ENCODE results near the gene KLF2.
"Not testable (repeated sequence)": the region's sequence is repeated elsewhere in the genome, so short reads cannot be mapped to it uniquely, and the experiment has no call there.

Gene KLF2

GRCh38 chr19:16336571-16336970 lies 11.9 kb downstream of the KLF2 start:
- no peak for DNase-seq (ENCODE audit: low read depth in 2 of 2, low spot score in 1 of 2)

GRCh38 chr19:16337809-16338469 lies 13.3 kb downstream of the KLF2 start:
- DNase-seq (ENCODE audit: low read depth in 2 of 2, low spot score in 1 of 2), result no peak

DNA sequence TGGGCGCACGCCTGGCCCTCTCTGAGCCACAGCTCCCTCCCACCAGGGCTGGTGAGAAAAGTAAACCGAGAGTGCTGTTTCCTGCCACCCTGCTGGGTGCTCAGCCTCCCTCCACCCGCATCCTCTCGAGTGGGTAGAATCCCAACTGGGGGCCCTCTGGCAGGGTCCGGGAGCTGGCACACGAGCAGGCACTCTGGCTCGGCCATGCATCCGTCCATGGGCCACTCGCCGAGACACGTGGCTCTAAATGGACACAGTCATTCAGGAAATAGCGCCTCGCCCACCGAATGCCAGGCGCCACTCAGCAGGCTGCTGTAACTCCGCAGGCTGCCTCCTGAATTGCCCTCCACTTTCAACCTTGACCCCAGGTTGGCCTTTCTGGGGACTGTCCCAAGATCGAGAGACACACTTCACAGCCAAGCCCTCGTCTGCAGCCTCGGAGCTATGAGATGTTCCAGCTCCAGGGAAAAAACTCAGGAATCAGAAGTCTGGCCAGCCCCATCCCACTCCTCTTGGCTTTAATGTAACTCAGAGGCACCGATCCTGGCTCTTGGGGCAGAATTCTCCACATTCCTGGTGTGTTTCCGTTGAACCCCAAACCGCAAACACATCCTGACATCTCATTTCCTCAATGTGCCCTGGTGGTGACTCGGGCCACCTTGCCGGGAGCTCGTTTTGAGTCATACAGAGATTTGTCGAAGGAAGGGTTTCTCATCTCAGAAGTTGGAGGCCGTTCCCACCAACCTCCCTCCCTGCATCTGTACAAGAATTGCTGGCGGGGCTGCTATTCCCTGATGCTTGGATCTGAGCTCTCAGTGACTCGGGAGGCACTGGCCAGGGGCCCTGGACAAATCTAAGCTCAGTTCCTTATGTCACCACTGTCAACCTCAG lies 14.1 kb downstream of the KLF2 start:
- no peak for DNase-seq (ENCODE audit: low read depth in 2 of 2, low spot score in 1 of 2)

- no peak for DNase-seq (ENCODE audit: low read depth in 2 of 2, low spot score in 1 of 2)
These were observed 14.7 kb downstream of the KLF2 start for GRCh38 chr19:16339361-16339725.

DNA sequence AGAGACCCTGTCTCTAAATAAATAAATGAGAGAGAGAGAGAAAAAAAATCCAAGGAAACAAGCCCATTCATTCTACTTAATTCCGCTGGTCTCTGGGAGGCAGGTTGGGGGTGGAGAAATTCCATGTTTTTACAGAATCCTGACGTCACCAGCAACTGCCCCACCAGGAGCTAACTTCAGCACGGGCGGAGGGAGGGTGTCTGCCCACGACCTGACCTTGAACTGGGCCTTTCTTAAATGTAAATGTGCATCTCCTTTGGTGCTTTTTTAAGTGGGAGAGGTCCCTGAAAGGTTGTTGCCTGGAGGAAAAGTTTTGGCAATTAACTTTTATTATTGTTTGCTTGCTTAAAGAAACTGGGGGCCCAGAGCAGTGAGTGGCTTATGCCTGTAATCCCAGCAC lies 15.5 kb downstream of the KLF2 start:
- DNase-seq (ENCODE audit: low read depth in 2 of 2, low spot score in 1 of 2), result no peak

DNA sequence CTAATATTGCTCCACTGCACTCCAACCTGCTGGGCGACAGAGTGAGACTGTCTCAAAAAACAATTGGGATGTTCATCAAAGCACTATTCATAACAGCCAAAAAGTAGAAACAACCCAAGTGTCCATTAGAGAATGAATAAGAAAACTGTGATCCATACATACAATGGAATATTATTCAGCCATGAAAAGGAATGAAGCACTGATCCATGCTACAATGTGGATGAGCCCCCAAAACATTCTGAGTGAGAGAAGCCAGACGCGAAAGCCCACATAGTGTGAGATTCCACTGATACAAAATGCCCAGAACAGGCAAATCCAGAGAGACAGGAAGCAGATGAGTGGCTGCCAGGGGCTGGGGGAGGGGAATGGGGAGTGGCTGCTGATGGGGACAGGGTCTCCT lies 16.0 kb downstream of the KLF2 start:
- DNase-seq (ENCODE audit: low read depth in 2 of 2, low spot score in 1 of 2), result no peak

- DNase-seq (ENCODE audit: low read depth in 2 of 2, low spot score in 1 of 2), result no peak
These were observed 17.5 kb downstream of the KLF2 start for GRCh38 chr19:16342002-16342715.

DNA sequence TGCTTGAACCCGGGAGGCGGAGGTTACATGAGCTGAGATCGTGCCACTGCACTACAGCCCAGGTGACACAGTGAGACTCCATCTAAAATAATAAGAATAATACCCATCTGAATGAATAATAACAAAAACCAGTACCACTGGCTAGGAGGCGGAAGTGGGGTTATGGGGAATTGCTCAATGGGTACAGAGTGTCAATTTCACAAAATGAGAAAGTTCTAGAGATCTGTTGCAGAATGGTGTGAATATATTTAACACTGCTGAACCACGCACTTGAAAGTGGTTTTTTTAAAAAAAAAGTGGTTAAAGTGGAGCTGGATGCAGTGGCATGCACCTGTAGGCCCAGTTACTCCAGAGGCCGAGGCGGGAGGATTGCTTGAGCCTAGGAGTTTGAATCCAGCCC lies 18.5 kb downstream of the KLF2 start:
- DNase-seq (ENCODE audit: low read depth in 2 of 2, low spot score in 1 of 2), result no peak

- DNase-seq (ENCODE audit: low read depth in 2 of 2, low spot score in 1 of 2), result no peak
These were observed 20.8 kb downstream of the KLF2 start for GRCh38 chr19:16345457-16345856.

DNA sequence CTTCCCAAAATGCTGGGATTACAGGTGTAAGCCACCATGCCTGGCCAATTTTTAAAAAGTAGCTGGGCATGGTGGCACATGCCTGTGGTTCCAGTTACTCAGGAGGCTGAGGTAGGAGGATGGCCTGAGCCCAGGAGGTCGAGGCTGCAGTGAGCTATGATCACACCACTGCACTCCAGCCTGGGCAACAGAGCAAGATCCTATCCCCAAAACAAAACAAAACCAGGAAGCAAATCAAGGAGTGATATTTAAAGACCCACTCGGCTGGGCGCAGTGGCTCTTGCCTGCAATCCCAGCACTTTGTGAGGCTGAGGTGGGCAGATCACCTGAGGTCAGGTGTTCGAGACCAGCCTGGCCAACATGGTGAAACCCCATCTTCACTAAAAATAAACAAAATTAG lies 22.5 kb downstream of the KLF2 start:
- not testable (repeated sequence) for DNase-seq (ENCODE audit: low read depth in 2 of 2, low spot score in 1 of 2)

DNA sequence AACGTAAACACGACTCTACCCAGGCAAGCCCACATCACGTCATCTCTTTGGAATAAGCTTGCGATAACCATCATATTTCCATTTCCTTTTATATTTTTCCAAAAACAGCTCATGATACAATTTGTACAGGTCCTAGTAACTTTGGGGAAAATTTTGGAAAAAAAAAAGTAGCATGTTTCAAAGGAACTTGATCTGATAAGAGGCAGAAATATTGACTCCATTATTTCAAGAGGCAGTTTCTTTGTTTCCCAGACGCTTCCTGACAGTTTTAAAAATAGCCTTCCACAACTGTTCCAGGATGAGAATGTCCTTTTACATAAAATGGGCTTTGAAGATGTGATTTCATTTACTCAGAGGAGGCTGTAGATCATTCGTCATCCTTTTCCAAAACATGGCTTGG lies 23.1 kb downstream of the KLF2 start:
- DNase-seq (ENCODE audit: low read depth in 2 of 2, low spot score in 1 of 2), result no peak

GRCh38 chr19:16349551-16350152 lies 25.0 kb downstream of the KLF2 start:
- DNase-seq (ENCODE audit: low read depth in 2 of 2, low spot score in 1 of 2), result no peak

GRCh38 chr19:16351133-16351809 lies 26.6 kb downstream of the KLF2 start:
- DNase-seq (ENCODE audit: low read depth in 2 of 2, low spot score in 1 of 2), result no peak

DNA sequence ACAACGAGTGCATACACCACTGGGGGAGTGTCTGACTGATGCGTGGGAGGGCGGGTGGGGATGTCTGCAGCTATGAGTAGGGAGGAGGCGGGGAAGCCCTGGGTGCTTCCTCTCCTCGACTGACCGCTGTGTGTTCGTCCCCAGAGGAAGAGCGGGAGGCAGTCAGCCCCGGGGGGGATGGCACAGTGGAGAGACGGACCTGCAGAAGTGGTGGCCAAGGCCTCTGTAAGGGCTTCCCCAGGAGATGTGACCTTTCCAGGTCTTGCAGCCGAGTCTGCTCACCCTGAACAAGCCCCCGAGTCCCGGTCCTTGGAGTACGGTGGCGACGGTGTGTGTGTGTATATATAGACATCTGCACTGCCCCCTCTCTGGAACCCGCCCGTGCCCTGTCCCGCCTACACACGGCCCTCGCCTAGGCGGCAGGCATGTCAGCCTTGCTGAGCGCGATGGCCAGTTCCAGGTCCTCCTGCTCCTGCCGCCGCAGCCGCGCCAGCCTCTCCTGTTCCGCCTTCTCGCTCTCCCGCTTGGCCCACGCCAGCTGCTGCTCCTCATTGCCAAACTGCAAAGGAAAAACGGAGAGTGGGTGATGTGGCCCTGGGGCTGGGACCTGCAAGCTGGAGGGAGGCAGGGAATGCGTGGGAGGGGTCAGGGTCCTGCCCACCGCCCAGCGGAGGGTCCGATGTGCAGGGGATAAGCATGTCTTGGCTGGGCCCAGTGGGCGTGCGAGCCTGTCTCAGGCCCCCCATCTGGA lies 30.8 kb downstream of the KLF2 start:
- no peak for DNase-seq (ENCODE audit: low read depth in 2 of 2, low spot score in 1 of 2)

DNA sequence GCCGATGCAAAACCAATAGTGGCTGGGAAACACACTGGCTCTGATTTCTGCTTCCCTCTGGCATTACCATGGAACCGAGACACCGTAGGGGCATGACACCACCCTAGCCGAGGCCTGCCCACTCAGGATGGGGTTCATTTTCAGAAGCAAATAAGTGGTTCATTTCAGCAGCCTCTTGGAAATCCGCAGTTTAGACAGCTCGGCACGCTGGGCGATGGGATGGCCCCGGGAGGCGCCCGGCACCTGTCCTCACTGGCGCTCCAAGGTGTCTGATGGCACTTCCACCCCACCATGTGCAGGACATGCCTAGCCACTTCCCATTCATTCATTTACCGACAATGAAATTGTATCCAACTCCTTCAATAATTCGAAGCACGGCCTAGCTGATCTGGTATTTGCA lies 33.8 kb downstream of the KLF2 start:
- DNase-seq (ENCODE audit: low read depth in 2 of 2, low spot score in 1 of 2), result no peak

GRCh38 chr19:16359074-16359473 lies 34.4 kb downstream of the KLF2 start:
- DNase-seq (ENCODE audit: low read depth in 2 of 2, low spot score in 1 of 2), result no peak

- DNase-seq (ENCODE audit: low read depth in 2 of 2, low spot score in 1 of 2), result no peak
These were observed 35.3 kb downstream of the KLF2 start for GRCh38 chr19:16359964-16360363.

- no peak for DNase-seq (ENCODE audit: low read depth in 2 of 2, low spot score in 1 of 2)
These were observed 36.1 kb downstream of the KLF2 start for GRCh38 chr19:16360738-16361137.

- no peak for DNase-seq (ENCODE audit: low read depth in 2 of 2, low spot score in 1 of 2)
These were observed 36.6 kb downstream of the KLF2 start for GRCh38 chr19:16361254-16361653.

DNA sequence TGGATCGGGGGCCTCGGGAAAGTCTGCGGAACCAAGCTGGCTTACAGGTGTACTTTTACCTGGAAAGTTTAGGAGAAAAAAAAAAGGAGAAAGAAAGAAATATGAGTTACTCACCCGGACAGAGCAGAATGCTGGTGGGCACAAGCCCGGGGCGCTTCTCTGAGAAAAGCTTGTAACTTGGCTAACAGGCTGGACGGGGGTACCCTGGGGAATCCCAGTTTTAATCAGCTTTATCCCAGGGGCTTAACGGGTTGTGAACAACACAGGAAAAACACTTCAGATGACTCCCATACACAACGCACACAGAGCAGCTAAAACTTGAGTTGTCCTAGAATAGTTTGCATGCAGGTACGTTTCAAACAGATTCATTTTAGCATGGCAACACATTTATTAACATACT lies 37.3 kb downstream of the KLF2 start:
- DNase-seq (ENCODE audit: low read depth in 2 of 2, low spot score in 1 of 2), result no peak
